Measurements from ENCODE around the gene DGAT2. TPM values are rescaled to one million over a fixed set of nuclear protein-coding genes. Genes with fewer than 3 reads are reported as not detected.

The DGAT2 gene
- total RNA-seq, 1 donor from 2014 or later, result 2.7 TPM

- no peaks in the 10 kb centered on the region for H3K27me3 ChIP-seq (ENCODE audit: control insufficient read depth, insufficient read depth, low read length)
- no peak overlapping the region for H3K4me3 ChIP-seq (ENCODE audit: low read depth, low read length)
- DNase-seq (ENCODE audit: low read depth), result no peak
- TF ChIP-seq, protein P1, sequence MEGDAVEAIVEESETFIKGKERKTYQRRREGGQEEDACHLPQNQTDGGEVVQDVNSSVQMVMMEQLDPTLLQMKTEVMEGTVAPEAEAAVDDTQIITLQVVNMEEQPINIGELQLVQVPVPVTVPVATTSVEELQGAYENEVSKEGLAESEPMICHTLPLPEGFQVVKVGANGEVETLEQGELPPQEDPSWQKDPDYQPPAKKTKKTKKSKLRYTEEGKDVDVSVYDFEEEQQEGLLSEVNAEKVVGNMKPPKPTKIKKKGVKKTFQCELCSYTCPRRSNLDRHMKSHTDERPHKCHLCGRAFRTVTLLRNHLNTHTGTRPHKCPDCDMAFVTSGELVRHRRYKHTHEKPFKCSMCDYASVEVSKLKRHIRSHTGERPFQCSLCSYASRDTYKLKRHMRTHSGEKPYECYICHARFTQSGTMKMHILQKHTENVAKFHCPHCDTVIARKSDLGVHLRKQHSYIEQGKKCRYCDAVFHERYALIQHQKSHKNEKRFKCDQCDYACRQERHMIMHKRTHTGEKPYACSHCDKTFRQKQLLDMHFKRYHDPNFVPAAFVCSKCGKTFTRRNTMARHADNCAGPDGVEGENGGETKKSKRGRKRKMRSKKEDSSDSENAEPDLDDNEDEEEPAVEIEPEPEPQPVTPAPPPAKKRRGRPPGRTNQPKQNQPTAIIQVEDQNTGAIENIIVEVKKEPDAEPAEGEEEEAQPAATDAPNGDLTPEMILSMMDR (IDR thresholded peaks at IDR 0.05; ENCODE audit: insufficient read depth, low read length, poor library complexity, severe bottlenecking), result no peak
- H3K36me3 ChIP-seq (ENCODE audit: control insufficient read depth, insufficient read depth, low read length), result no peaks in the 10 kb centered on the region
These were observed 15.9 kb downstream of the DGAT2 start for GRCh38 chr11:75784506-75784905.

DNA sequence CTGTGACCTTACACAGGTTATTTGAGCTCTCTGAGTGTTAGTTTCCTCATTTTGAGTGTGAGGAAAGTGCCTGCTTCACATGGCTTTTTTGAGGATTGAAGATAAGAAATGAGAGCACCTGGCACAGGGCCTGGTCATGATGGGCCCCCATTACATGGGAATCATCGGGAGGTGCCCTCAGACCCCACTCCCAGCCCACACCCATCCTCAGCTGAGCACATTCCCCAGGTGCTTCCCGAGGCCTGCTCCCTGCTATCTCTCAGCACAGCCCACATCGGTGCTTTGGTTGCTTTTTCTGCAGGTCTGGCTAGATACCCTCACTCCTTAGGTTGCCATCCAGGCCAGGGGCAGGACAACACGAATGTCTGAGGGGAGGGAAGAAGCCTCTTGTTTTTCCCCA, 16.6 kb downstream of the DGAT2 start:
- H3K4me3 ChIP-seq (ENCODE audit: low read depth, low read length), result no peak overlapping the region
- H3K36me3 ChIP-seq (ENCODE audit: control insufficient read depth, insufficient read depth, low read length), result no peaks in the 10 kb centered on the region
- DNase-seq (ENCODE audit: low read depth), result no peak
- H3K27me3 ChIP-seq (ENCODE audit: control insufficient read depth, insufficient read depth, low read length), result no peaks in the 10 kb centered on the region
- TF ChIP-seq, protein P1 (IDR thresholded peaks at IDR 0.05; ENCODE audit: insufficient read depth, low read length, poor library complexity, severe bottlenecking), result no peak

DNA sequence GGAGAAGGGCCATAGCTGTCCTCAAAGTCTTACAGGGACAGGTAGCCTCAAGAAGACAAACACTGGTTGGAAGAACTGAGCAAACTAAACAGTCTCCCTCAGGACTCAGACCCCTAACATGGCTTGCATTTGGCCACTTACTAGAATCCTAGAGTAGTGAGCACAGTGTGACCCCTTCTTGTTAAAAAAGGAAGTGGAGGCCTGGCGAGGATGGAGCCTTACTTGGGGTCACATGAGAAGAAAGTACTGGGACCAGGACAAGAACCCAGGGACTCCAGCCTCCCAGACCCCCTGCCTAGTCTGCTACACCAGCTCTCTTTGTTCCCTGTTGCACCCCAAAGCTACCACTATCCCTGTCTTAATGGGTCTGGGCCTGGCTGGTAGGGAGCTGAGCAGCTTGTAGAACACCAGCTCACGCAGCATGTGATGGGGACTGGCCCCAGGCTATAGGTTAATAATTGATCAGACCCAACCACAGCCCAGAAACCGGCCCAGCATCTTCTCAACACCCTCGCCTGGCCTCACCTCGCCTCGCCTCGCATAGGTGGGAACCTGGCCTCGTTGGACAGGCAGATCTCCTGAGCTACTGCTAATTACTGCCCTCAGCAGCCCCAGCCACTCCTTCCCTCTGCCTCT, 17.6 kb downstream of the DGAT2 start:
- TF ChIP-seq, protein P1 (IDR thresholded peaks at IDR 0.05; ENCODE audit: insufficient read depth, low read length, poor library complexity, severe bottlenecking), result no peak
- DNase-seq (ENCODE audit: low read depth), result peak; percentile 29
- no peaks in the 10 kb centered on the region for H3K36me3 ChIP-seq (ENCODE audit: control insufficient read depth, insufficient read depth, low read length)
- H3K4me3 ChIP-seq (ENCODE audit: low read depth, low read length), result no peak overlapping the region
- H3K27me3 ChIP-seq (ENCODE audit: control insufficient read depth, insufficient read depth, low read length), result no peaks in the 10 kb centered on the region

GRCh38 chr11:75789521-75789920, 20.9 kb downstream of the DGAT2 start:
- no peak for DNase-seq (ENCODE audit: low read depth)
- no peak overlapping the region for H3K4me3 ChIP-seq (ENCODE audit: low read depth, low read length)
- TF ChIP-seq, protein P1 (IDR thresholded peaks at IDR 0.05; ENCODE audit: insufficient read depth, low read length, poor library complexity, severe bottlenecking), result no peak
- H3K27me3 ChIP-seq (ENCODE audit: control insufficient read depth, insufficient read depth, low read length), result no peaks in the 10 kb centered on the region
- no peaks in the 10 kb centered on the region for H3K36me3 ChIP-seq (ENCODE audit: control insufficient read depth, insufficient read depth, low read length)

- no peak for DNase-seq (ENCODE audit: low read depth)
- H3K36me3 ChIP-seq (ENCODE audit: control insufficient read depth, insufficient read depth, low read length), result no peaks in the 10 kb centered on the region
- no peak overlapping the region for H3K4me3 ChIP-seq (ENCODE audit: low read depth, low read length)
- H3K27me3 ChIP-seq (ENCODE audit: control insufficient read depth, insufficient read depth, low read length), result no peaks in the 10 kb centered on the region
- TF ChIP-seq, protein P1 (IDR thresholded peaks at IDR 0.05; ENCODE audit: insufficient read depth, low read length, poor library complexity, severe bottlenecking), result no peak
These were observed 22.4 kb downstream of the DGAT2 start for GRCh38 chr11:75790986-75791385.

DNA sequence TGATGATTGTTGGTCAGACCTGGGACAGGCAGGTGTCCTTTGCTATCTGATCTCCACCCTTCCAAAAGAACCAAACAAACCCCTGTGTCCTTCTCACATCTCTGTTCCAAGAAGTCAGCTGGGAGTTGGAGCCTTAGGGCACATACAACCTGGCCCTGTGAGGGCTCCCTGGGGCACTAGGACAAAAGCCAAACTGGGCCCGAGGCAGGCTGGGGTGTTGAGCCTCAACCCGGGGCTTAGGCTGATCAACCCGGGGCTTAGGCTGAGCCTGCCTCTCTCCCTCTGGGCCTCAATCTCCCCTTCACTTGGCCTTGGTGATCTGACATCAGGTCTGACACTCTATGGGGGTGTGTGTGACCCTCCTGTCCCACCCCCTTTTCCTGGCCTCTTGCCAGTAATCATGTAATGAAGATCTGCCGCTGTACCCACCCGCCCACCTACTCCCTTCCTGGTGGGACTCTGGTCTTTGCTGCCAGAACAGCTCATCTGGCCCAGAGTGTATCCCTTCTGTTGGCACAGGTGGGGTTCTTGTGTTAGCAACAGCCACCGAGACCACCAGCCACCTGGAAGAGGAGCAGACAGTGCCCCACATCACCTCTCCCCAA, 23.7 kb downstream of the DGAT2 start:
- Histone ChIP-seq H3K36me3 (ENCODE audit: control insufficient read depth, insufficient read depth, low read length) (no peaks in the 10 kb centered on the region), H3K4me3 (ENCODE audit: low read depth, low read length) (no peak overlapping the region), H3K27me3 (ENCODE audit: control insufficient read depth, insufficient read depth, low read length) (no peaks in the 10 kb centered on the region)
- TF ChIP-seq, protein P1 (IDR thresholded peaks at IDR 0.05; ENCODE audit: insufficient read depth, low read length, poor library complexity, severe bottlenecking), result no peak
- no peak for DNase-seq (ENCODE audit: low read depth)
